Measurements from ENCODE around the gene DCP1B. TPM values are rescaled to one million over a fixed set of nuclear protein-coding genes. Genes with fewer than 3 reads are reported as not detected.
A peak's percentile ranks its signal among the peaks of the same experiment; 100 is the strongest.

The DCP1B gene
- total RNA-seq, 2 donors from 2014 or later: 7.9 to 13.2 TPM

- 84 to 85% methylated on average over 12 of the region's 12 CpGs for WGBS, 2 donors
- TF ChIP-seq CTCF (IDR thresholded peaks at IDR 0.05): no peak
- TF ChIP-seq POLR2A (IDR thresholded peaks at IDR 0.05): no peak
- Histone ChIP-seq H3K27me3 (no peaks in the 10 kb centered on the region), H3K27ac (peak overlapping the region; percentile 71 to 86 (median 80)), H3K4me1 (peaks cover 34% of the 10 kb centered on the region), H3K36me3 (replicated peaks in 1 of 2; ENCODE audit: insufficient read depth in 1 of 2, low read depth in 2 of 2) (peaks cover 0 to 4% of the 10 kb centered on the region in 2 donors), H3K9me3 (no peaks in the 10 kb centered on the region), H3K4me3 (no peak overlapping the region)
- no peak for DNase-seq
- intact Hi-C loops (cut with DNase I): no loop called here
- no peak for ATAC-seq
These were observed 66.6 kb downstream of the DCP1B start for GRCh38 chr12:1937481-1938224.

DNA sequence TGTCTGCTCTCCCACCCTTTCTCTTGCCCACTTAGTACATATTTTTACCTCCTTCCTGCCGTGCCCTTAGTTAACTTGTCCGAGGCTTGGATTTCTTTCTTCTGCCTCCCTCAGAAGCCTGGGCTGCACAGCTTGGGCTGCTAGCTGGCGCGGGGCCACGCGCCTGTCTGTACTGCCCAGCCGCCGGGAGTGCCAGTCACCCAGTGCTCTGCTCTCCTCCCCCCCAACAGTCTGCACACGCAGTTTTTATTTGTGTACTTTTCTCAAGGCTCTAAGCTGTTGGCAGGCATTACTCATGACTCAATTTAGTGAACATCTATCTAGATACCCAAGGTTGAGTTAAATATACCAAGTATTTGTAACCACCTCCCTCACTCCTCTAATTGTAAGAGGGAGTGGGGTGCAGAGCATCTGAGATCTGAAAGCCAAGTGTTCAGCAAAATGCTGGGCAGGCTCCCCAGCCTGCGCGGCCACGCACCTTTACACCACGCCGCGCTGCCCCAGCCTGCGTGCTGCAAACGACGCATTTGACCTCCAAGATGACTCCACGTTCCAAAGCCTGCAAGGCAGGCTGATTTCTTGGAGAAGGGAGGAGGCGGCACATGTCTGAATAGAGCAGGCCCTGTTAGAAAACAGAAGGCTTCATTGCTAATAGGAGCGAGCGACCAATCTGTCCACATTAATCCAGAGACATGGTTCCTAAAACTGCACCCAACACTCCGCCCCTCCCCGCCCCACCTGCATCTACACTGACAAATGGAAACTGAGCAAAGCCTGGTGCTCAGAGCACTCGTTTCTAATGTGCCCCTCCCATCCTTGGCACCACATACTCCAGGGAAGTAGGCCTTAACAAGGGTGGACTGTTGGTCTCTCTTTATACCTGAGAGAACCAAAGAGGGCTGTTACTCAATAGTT, 67.6 kb downstream of the DCP1B start:
- Histone ChIP-seq H3K4me1 (peaks cover 34% of the 10 kb centered on the region), H3K36me3 (replicated peaks in 1 of 2; ENCODE audit: insufficient read depth in 1 of 2, low read depth in 2 of 2) (peaks cover 0 to 4% of the 10 kb centered on the region in 2 donors), H3K27ac (peak overlapping the region; percentile 71 to 86 (median 80)), H3K27me3 (no peaks in the 10 kb centered on the region), H3K4me3 (no peak overlapping the region), H3K9me3 (no peaks in the 10 kb centered on the region)
- DNase-seq (peak; percentile 89 to 95 (median 95)), ATAC-seq (peak; percentile 89)
- TF ChIP-seq CTCF (IDR thresholded peaks at IDR 0.05) (no peak), POLR2A (IDR thresholded peaks at IDR 0.05) (peak; percentile 39 to 68 (median 64))
- intact Hi-C loops (cut with DNase I): no loop called here
- WGBS, 2 donors: 31 to 56% methylated on average over 13 to 25 of the region's 25 CpGs

GRCh38 chr12:1935700-1936378, 68.4 kb downstream of the DCP1B start:
- ATAC-seq (peak; percentile 84), DNase-seq (peak; percentile 90 to 93 (median 92))
- H3K36me3 ChIP-seq (replicated peaks in 1 of 2; ENCODE audit: insufficient read depth in 1 of 2, low read depth in 2 of 2): no peaks in the 10 kb centered on the region
- no peak overlapping the region for H3K4me3 ChIP-seq
- TF ChIP-seq CTCF (IDR thresholded peaks at IDR 0.05) (no peak), POLR2A (IDR thresholded peaks at IDR 0.05) (no peak)
- H3K27me3 ChIP-seq: no peaks in the 10 kb centered on the region
- intact Hi-C loops (cut with DNase I): no loop called here
- no peaks in the 10 kb centered on the region for H3K9me3 ChIP-seq
- peaks cover 34% of the 10 kb centered on the region for H3K4me1 ChIP-seq
- peak overlapping the region; percentile 71 to 86 (median 80) for H3K27ac ChIP-seq
- 33 to 38% methylated on average over 17 to 21 of the region's 21 CpGs for WGBS, 2 donors

DNA sequence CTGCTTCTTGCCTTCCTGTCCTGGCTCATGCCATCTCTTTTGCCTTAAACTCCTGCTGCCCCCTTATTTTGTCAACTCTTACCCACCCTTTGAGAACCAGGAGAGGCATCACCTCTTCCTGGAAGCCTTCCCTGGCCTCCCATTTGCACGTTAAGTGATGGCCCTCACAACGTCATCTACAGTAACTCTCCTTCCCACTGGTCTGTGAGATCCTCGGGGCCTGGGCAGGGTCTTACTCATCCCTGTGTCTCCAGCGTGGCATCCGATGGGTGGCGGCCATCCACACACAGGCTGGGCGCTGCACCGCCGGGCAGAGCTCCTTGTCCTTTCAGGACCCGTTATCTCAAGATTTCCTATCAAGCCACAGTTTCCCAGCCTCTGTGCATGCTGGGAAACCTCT, 69.0 kb downstream of the DCP1B start:
- Histone ChIP-seq H3K27ac (peak overlapping the region in 3 of 4 donors; percentile 71 to 86 (median 84)), H3K36me3 (replicated peaks in 1 of 2; ENCODE audit: insufficient read depth in 1 of 2, low read depth in 2 of 2) (no peaks in the 10 kb centered on the region), H3K9me3 (no peaks in the 10 kb centered on the region), H3K27me3 (no peaks in the 10 kb centered on the region), H3K4me3 (no peak overlapping the region), H3K4me1 (peaks cover 34% of the 10 kb centered on the region)
- peak in 1 of 4 donors; percentile 38 for DNase-seq
- ATAC-seq: no peak
- intact Hi-C loops (cut with DNase I): no loop called here
- TF ChIP-seq CTCF (IDR thresholded peaks at IDR 0.05): no peak
- 37 to 56% methylated on average over 10 of the region's 10 CpGs for WGBS, 2 donors
